ENCODE measurements around the gene HGS. TPM values are rescaled to one million over a fixed set of nuclear protein-coding genes. Genes with fewer than 3 reads are reported as not detected.

HGS gene
- total and polyA plus RNA-seq, 2 of the 13 experiments (the other 11 are each of a cell fraction or from before 2014, with no cell fraction given), result 73.3 to 78.1 TPM

DNA sequence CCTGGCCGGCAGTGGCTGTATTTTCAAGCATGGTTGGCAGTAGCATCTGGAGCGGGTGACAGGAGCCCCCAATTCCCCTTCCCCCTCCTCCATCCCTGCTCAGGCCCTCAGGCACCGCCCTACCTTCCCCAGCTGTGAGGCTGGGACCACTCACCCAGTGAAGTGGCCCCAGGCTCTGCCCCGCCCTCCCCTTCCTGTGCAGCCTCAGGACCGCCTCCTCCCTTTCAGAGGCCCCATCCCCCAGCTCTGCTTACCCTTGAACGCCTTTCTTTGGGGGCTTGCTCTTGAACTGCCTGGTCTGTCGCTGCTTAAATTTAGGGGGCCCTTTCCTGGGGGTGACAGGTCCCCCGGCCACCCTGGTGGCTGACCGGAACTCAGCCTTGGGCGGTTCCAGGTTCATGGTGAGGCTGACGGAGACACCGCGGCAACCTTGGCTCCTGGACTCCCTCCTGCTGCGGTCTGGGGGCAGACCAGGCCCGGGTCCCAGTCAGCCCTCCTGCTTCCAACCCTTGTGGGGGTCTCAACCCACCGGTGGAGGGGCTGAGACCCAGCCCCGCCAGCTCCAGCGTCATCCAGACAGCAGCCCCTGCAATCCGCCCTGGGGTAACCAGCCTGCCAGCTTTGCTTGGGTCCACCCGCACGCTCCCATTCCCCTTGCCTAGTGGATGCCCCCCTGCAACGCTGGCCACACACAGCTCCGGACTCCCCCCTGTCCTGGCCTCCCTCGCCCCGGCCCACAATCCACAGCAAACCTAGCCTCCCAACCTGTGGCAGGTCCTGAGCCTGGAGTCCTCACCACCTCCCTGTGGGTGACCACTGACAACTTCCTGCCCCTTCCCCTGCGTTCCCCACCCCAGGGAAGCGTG, 30.7 kb upstream of the HGS start (continued):
- TF ChIP-seq, protein P1, sequence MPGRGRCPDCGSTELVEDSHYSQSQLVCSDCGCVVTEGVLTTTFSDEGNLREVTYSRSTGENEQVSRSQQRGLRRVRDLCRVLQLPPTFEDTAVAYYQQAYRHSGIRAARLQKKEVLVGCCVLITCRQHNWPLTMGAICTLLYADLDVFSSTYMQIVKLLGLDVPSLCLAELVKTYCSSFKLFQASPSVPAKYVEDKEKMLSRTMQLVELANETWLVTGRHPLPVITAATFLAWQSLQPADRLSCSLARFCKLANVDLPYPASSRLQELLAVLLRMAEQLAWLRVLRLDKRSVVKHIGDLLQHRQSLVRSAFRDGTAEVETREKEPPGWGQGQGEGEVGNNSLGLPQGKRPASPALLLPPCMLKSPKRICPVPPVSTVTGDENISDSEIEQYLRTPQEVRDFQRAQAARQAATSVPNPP (CRISPR knock-in tag; IDR thresholded peaks at IDR 0.05), result no peak
- TF ChIP-seq POLR2G (IDR thresholded peaks at IDR 0.05; ENCODE audit: low read depth, low read length), result no peak
- no peak for TF ChIP-seq SIX4 (CRISPR knock-in tag; IDR thresholded peaks at IDR 0.05)
- TF ChIP-seq, protein P2, sequence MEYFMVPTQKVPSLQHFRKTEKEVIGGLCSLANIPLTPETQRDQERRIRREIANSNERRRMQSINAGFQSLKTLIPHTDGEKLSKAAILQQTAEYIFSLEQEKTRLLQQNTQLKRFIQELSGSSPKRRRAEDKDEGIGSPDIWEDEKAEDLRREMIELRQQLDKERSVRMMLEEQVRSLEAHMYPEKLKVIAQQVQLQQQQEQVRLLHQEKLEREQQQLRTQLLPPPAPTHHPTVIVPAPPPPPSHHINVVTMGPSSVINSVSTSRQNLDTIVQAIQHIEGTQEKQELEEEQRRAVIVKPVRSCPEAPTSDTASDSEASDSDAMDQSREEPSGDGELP (IDR thresholded peaks at IDR 0.05; ENCODE audit: borderline replicate concordance, low read depth), result peak; percentile 54; the same call in 1 of the 2 replicates
- TF ChIP-seq, protein P3, sequence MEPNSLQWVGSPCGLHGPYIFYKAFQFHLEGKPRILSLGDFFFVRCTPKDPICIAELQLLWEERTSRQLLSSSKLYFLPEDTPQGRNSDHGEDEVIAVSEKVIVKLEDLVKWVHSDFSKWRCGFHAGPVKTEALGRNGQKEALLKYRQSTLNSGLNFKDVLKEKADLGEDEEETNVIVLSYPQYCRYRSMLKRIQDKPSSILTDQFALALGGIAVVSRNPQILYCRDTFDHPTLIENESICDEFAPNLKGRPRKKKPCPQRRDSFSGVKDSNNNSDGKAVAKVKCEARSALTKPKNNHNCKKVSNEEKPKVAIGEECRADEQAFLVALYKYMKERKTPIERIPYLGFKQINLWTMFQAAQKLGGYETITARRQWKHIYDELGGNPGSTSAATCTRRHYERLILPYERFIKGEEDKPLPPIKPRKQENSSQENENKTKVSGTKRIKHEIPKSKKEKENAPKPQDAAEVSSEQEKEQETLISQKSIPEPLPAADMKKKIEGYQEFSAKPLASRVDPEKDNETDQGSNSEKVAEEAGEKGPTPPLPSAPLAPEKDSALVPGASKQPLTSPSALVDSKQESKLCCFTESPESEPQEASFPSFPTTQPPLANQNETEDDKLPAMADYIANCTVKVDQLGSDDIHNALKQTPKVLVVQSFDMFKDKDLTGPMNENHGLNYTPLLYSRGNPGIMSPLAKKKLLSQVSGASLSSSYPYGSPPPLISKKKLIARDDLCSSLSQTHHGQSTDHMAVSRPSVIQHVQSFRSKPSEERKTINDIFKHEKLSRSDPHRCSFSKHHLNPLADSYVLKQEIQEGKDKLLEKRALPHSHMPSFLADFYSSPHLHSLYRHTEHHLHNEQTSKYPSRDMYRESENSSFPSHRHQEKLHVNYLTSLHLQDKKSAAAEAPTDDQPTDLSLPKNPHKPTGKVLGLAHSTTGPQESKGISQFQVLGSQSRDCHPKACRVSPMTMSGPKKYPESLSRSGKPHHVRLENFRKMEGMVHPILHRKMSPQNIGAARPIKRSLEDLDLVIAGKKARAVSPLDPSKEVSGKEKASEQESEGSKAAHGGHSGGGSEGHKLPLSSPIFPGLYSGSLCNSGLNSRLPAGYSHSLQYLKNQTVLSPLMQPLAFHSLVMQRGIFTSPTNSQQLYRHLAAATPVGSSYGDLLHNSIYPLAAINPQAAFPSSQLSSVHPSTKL (CRISPR knock-in tag; IDR thresholded peaks at IDR 0.05), result no peak
- TF ChIP-seq KLF6 (CRISPR knock-in tag; IDR thresholded peaks at IDR 0.05), result no peak
- no peak for TF ChIP-seq PHF20 (CRISPR knock-in tag; IDR thresholded peaks at IDR 0.05)
- TF ChIP-seq REPIN1 (CRISPR knock-in tag; IDR thresholded peaks at IDR 0.05; ENCODE audit: borderline replicate concordance, low read depth), result no peak
- TF ChIP-seq ZNF709 (CRISPR knock-in tag; IDR thresholded peaks at IDR 0.05), result no peak
- TF ChIP-seq, protein P4, sequence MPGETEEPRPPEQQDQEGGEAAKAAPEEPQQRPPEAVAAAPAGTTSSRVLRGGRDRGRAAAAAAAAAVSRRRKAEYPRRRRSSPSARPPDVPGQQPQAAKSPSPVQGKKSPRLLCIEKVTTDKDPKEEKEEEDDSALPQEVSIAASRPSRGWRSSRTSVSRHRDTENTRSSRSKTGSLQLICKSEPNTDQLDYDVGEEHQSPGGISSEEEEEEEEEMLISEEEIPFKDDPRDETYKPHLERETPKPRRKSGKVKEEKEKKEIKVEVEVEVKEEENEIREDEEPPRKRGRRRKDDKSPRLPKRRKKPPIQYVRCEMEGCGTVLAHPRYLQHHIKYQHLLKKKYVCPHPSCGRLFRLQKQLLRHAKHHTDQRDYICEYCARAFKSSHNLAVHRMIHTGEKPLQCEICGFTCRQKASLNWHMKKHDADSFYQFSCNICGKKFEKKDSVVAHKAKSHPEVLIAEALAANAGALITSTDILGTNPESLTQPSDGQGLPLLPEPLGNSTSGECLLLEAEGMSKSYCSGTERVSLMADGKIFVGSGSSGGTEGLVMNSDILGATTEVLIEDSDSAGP (CRISPR knock-in tag; IDR thresholded peaks at IDR 0.05; ENCODE audit: borderline replicate concordance), result no peak
- TF ChIP-seq ZNF747 (CRISPR knock-in tag; IDR thresholded peaks at IDR 0.05; ENCODE audit: borderline replicate concordance), result no peak
- TF ChIP-seq STAT5B (CRISPR knock-in tag; IDR thresholded peaks at IDR 0.05), result no peak
- TF ChIP-seq ZNF460 (CRISPR knock-in tag; IDR thresholded peaks at IDR 0.05; ENCODE audit: borderline replicate concordance), result no peak
- no peak for TF ChIP-seq ZSCAN31 (CRISPR knock-in tag; IDR thresholded peaks at IDR 0.05; ENCODE audit: low read depth)
- TF ChIP-seq ZNF616 (CRISPR knock-in tag; IDR thresholded peaks at IDR 0.05; ENCODE audit: low read depth), result 0 out of 2 replicates have a peak, but pooled peaks have one; percentile 35
- no peak for TF ChIP-seq ZNF224 (CRISPR knock-in tag; IDR thresholded peaks at IDR 0.05)
- TF ChIP-seq, protein P5, sequence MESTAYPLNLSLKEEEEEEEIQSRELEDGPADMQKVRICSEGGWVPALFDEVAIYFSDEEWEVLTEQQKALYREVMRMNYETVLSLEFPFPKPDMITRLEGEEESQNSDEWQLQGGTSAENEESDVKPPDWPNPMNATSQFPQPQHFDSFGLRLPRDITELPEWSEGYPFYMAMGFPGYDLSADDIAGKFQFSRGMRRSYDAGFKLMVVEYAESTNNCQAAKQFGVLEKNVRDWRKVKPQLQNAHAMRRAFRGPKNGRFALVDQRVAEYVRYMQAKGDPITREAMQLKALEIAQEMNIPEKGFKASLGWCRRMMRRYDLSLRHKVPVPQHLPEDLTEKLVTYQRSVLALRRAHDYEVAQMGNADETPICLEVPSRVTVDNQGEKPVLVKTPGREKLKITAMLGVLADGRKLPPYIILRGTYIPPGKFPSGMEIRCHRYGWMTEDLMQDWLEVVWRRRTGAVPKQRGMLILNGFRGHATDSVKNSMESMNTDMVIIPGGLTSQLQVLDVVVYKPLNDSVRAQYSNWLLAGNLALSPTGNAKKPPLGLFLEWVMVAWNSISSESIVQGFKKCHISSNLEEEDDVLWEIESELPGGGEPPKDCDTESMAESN (CRISPR knock-in tag; conservative IDR thresholded peaks at IDR 0.05), result 0 out of 2 replicates have a peak, but pooled peaks have one; percentile 24
